ENCODE measurements around the gene PTRH1. TPM values are rescaled to one million over a fixed set of nuclear protein-coding genes. Genes with fewer than 3 reads are reported as not detected.

The PTRH1 gene
- total and polyA plus RNA-seq, 10 of the 15 experiments (the other 5 are each of a cell fraction or from before 2014, with no cell fraction given) = 0.69 to 38.4 (median 10.2) TPM

GRCh38 chr9:127734747-127735529, 19.5 kb upstream of the PTRH1 start, which contains the start of gene TOR2A (continued):
- TF ChIP-seq ATF2 (IDR thresholded peaks at IDR 0.05; ENCODE audit: low read length) = no peak
- no peak for TF ChIP-seq KDM1A (IDR thresholded peaks at IDR 0.05; ENCODE audit: borderline replicate concordance)
- TF ChIP-seq FOXM1 (IDR thresholded peaks at IDR 0.05; ENCODE audit: low read depth, low read length) = peak; percentile 80
- no peak for TF ChIP-seq MYC (IDR thresholded peaks at IDR 0.05; ENCODE audit: insufficient read depth, insufficient read length, insufficient replicate concordance, low read length, severe bottlenecking)
- no peak for TF ChIP-seq RBBP5 (conservative IDR thresholded peaks at IDR 0.05)
- TF ChIP-seq ZBTB40 (IDR thresholded peaks at IDR 0.05; ENCODE audit: borderline replicate concordance) = peak; percentile 78; the same call in 1 of the 2 replicates
- peak; percentile 90 for TF ChIP-seq CREM (IDR thresholded peaks at IDR 0.05; ENCODE audit: low read depth)
- TF ChIP-seq PAX8 (IDR thresholded peaks at IDR 0.05) = no peak
- peak; percentile 94 for TF ChIP-seq SIX5 (IDR thresholded peaks at IDR 0.05; ENCODE audit: low read depth, low read length, severe bottlenecking)
- TF ChIP-seq ASH2L (IDR thresholded peaks at IDR 0.05; ENCODE audit: borderline replicate concordance, low read depth) = no peak
- TF ChIP-seq PML (IDR thresholded peaks at IDR 0.05; ENCODE audit: low read length) = no peak
- TF ChIP-seq DPF2 (IDR thresholded peaks at IDR 0.05) = peak; percentile 79
- TF ChIP-seq MLLT1 (IDR thresholded peaks at IDR 0.05) = no peak
- TF ChIP-seq ZBTB4 (CRISPR knock-in tag; IDR thresholded peaks at IDR 0.05) = no peak
- no peak for TF ChIP-seq CBX5 (IDR thresholded peaks at IDR 0.05; ENCODE audit: low read depth)
- TF ChIP-seq RELB (IDR thresholded peaks at IDR 0.05; ENCODE audit: low read depth) = no peak
- peak; percentile 79; the same call in 1 of the 2 replicates for TF ChIP-seq TAF1 (IDR thresholded peaks at IDR 0.05; ENCODE audit: borderline replicate concordance, low read depth, low read length)

All from GM12878 (cell line).